GM13977 (cell line): ENCODE results near the gene PLAC8.

ENCODE experiments used
- DNase-seq: peaks from one replicate; pipeline ENCODE4 v3.0.0; 2012; ENCODE audit warnings: low spot score
- in situ Hi-C: fragments of 300-500 bp; cut with MboI; formaldehyde crosslinking; loops from one replicate; pipeline ENCODE4 v1.12.0; 2022; ENCODE audit warnings: low sequenced_read_pairs, low pct_unique_long_range_greater_than_20kb, mixed read lengths, inconsistent platforms; ENCODE audit not compliant: unreplicated experiment
- TF ChIP-seq, protein P1 (sequence below): IDR thresholded peaks from 2 replicates; pipeline ENCODE4 v1.5.1; 2012; ENCODE audit warnings: mild to moderate bottlenecking, control low read depth; ENCODE audit not compliant: insufficient read depth; ENCODE audit errors: extremely low read depth, missing control alignments

Gene PLAC8, protein sequence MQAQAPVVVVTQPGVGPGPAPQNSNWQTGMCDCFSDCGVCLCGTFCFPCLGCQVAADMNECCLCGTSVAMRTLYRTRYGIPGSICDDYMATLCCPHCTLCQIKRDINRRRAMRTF

DNA sequence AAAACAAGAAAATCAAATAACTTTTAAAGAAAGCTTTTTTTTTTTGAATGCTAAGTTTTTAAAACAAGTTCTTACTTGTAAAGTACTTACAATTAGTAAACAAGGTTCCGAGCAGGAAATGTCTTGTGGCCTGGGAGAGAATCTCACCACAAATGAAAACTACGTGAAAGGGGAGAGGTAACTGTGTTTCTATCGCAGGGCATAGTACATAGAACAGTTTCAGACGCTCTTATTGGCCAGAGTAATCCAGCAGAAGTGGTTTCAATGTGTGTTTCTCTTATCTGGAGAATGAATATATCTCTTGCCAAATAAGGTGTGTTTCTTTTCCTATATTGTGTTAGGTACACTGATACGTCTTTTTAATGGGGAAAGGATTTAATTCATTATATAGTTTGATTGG, at the start of gene PLAC8:
TSS of gene PLAC8 (minus strand) at position 154 of the 400 bp plus-strand sequence. CDS start 6,808 bp downstream, outside the sequence.
- TF ChIP-seq, protein P1, sequence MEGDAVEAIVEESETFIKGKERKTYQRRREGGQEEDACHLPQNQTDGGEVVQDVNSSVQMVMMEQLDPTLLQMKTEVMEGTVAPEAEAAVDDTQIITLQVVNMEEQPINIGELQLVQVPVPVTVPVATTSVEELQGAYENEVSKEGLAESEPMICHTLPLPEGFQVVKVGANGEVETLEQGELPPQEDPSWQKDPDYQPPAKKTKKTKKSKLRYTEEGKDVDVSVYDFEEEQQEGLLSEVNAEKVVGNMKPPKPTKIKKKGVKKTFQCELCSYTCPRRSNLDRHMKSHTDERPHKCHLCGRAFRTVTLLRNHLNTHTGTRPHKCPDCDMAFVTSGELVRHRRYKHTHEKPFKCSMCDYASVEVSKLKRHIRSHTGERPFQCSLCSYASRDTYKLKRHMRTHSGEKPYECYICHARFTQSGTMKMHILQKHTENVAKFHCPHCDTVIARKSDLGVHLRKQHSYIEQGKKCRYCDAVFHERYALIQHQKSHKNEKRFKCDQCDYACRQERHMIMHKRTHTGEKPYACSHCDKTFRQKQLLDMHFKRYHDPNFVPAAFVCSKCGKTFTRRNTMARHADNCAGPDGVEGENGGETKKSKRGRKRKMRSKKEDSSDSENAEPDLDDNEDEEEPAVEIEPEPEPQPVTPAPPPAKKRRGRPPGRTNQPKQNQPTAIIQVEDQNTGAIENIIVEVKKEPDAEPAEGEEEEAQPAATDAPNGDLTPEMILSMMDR: no peak
- in situ Hi-C loops: no loop called here
- peak; percentile 43 for DNase-seq

DNA sequence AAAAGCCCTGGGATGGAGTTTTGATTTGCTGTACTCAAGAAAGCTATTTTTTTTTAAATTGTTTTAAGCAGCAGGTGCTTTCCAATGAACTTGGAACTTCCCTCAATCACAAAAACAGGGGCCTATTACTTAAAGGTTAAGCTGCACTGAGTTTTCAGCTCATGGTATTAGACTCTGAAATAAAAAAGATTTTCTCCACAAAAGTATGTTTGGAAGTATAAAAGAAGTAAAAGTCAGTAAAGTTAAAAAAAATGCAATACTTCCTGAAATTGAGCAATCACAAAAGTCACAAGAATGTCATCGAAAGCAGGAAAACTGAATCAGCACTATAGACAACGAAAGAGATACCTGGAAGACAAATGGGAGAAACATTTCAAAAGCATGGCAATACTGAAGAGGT, 38.9 kb upstream of the PLAC8 start:
- TF ChIP-seq, protein P1: no peak
- in situ Hi-C loops: no loop called here
- DNase-seq: no peak

DNA sequence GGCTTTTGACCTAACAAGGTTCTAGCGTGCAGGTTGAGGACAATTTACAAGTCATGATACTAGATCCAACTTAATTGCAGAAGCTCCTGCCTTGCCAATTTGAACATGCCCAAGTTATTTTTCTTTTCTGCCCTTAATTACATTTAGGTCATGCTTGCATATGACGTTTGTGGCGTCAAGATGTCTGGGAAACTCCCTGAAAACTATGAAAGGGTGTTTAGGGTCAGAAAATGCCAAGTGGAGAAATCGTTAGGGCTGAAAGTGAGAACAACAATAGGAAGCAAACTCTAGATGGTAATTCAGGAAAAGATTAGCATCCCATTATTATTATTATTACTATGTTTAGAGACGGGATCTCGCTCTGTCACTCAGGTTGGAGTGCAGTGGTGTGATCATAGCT, 38.2 kb upstream of the PLAC8 start:
- in situ Hi-C loops: no loop called here
- DNase-seq: no peak
- TF ChIP-seq, protein P1: no peak

DNA sequence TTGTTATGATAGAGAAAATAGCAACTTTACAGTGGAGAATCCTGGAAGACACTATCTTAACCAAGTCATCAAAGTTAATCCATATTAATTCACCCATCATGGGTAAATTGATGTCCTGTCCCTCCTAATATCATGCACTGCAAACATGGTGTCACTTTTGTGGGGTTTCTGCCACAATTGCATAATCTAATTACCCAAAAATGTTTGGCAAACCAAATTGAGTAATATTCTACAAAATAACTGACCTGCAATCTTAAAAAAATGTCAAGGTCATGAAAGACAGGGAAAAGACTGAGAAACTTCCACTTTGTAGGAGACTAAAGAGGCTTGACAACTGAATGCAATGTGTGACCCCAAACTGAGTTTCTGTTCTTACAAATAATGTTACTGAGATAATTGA, 37.1 kb upstream of the PLAC8 start:
- TF ChIP-seq, protein P1: no peak
- in situ Hi-C loops: no loop called here
- no peak for DNase-seq

DNA sequence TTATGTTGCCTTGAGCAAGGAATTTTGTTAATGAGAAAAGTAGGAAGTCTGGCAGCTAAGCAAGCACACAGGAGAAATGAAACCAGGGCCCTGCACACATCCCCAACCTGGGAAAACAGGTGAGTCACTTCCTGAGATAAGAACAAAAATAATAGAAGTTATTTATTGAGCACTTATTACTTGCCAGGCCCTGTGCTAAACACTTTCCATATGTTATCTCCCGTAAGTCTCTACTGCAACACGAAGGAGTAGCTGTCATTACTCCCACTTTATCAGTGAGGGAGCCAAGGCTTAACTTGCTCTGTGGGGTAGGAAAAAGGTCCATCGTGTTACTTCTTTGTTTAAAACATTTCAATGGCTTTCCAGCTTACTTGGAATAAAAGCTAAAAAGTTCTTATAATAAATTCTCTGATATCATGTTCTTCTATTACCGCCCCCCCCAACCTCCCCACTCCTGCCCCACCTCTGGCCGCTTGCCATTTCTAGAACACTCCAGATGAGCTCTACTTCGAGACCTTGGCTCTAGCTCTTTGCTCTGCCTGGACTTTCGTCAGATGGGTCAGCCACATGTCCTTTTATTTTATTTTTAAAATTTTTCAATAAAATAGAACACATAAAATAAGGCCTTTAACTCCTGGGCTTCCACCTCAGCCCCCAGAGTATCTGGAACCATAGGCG, 36.3 kb upstream of the PLAC8 start:
- in situ Hi-C loops: no loop called here
- no peak for DNase-seq
- TF ChIP-seq, protein P1: no peak

DNA sequence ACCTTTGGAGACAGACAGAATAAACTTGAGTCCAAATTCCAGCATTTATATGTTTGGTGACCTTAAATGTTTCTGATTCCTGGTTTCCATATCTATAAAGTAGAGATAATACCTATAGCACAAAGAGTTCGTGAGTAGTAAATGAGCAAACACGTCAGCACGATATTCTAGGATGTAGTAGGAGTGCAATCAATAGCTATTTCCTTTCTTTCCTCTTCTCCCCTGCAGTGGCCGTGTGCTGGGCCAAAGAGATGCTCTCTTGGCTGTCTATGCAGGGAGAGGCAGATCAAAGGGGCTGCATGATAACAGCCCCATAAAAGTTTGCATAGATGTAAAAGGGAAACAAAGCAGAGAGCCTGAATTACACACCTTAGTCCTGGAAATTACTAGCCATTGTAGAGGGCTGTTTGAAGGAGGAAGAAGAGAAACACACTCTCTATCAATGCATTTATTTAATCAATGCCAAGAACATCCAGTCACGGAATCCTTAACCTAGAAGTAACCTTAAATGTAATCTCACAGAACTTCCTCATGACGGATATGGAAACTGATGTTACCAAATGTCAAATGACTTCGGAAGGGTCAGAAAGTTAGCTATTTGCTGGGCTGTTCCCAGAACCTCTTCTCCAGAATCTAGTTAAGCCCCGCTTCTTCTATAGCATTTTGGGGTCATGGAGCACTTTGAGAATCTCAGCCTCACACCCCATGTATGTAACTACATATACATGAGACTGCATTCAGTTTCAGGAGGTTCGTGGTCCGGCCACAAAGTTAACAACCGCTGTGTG, 35.5 kb upstream of the PLAC8 start:
- TF ChIP-seq, protein P1: no peak
- no peak for DNase-seq
- in situ Hi-C loops: no loop called here
